Right forelimb (tissue), 1 donor: ENCODE measurements around the gene KDM6B.

ENCODE experiments used
- DNase-seq: peaks from one replicate; pipeline ENCODE4 v3.0.0-alpha.2; 2018

KDM6B gene

DNA sequence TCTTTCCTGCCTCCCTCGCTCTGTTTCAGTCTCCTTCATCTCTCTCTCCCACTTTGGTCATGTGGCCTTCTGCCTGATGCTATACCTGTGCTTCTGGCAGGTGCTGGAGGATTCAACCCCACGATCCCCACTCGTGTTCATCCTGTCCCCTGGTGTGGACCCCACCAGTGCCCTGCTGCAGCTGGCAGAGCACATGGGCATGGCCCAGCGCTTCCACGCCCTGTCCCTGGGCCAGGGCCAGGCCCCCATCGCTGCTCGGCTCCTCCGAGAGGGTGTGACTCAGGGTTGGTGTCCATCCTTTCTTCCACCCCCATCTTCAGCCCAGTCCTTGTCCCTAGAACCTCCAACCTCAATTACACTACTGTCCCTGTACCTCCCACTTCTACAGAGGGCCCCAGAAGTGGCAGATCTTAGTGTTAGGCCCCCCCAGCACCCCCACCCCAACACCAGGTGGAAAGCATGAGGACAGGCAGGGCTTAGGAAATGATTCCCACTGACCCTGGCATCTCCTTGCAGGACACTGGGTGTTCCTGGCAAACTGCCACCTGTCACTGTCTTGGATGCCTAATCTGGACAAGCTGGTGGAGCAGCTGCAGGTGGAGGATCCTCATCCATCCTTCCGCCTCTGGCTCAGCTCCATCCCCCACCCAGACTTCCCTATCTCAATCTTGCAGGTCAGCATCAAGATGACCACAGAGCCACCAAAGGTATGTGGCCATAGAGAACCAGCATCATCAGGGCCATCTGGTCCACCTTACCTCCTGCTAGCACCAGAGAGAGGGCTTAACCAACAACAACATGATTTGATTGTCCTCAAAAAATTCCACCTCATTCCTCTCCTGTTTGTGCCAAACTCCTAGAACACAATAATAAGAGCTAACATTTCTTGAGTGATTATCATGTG is 9.7 kb upstream of the KDM6B start:
- DNase-seq = no peak

- DNase-seq = no peak
Observed at GRCh38 chr17:7825206-7825990, 8.6 kb upstream of the KDM6B start.

- DNase-seq = no peak
Observed at GRCh38 chr17:7830616-7831015, 3.4 kb upstream of the KDM6B start.

DNA sequence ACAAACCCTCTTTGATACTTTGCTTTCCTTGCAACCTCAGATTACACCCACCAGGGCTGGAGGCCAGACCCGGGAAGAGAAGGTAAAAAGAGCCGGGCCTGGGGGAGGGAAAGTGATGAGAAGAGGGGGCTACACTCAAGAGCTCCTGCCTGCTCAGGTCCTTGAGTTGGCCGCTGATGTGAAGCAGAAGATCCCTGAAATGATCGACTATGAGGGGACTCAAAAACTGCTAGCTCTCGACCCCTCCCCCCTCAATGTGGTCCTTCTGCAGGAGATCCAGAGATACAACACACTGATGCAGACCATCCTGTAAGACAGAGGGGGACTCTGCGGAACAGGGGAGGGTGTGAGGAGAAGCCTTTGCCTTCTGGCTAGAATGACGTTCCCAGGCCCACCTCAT is 2.8 kb upstream of the KDM6B start:
- no peak for DNase-seq

DNA sequence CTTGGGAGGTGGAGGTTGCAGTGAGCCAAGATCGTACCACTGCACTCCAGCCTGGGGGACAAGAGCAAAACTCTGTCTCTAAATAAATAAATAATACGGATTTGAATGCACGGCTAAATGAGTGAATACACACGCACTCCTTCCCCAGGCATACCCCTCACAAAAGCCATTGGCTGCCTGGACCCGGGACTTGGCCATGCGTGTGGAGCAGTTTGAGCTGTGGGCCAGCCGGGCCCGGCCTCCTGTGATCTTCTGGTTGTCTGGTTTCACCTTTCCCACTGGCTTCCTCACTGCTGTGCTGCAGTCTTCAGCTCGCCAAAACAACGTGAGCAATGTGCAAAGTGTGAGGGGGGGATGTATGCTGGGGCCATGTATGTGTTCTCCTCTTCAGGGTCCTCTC is 1.6 kb upstream of the KDM6B start:
- DNase-seq = no peak

GRCh38 chr17:7833011-7833794 is 814 bp upstream of the KDM6B start:
- no peak for DNase-seq

DNA sequence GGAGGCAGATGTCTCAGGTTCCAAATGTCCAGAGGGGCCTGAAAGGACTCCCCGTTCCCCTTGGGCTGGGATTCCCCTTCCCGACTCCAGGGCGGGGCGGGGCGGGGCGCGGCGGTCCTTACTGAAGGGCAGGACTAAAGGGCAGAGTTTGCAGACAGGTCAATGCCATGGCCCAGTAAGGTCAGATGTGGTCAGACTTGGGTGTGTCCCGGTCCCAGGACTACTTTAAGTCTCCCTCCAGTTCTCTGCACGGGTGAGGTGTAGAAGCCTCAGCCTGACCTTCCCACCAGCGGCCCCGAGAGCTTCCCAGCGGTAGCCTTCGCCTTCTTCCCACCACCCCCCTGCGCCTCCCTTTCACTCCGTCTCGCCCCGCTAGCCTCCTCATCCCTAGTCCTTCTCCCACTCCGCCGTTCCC is 532 bp downstream of the KDM6B start:
- DNase-seq = no peak

DNA sequence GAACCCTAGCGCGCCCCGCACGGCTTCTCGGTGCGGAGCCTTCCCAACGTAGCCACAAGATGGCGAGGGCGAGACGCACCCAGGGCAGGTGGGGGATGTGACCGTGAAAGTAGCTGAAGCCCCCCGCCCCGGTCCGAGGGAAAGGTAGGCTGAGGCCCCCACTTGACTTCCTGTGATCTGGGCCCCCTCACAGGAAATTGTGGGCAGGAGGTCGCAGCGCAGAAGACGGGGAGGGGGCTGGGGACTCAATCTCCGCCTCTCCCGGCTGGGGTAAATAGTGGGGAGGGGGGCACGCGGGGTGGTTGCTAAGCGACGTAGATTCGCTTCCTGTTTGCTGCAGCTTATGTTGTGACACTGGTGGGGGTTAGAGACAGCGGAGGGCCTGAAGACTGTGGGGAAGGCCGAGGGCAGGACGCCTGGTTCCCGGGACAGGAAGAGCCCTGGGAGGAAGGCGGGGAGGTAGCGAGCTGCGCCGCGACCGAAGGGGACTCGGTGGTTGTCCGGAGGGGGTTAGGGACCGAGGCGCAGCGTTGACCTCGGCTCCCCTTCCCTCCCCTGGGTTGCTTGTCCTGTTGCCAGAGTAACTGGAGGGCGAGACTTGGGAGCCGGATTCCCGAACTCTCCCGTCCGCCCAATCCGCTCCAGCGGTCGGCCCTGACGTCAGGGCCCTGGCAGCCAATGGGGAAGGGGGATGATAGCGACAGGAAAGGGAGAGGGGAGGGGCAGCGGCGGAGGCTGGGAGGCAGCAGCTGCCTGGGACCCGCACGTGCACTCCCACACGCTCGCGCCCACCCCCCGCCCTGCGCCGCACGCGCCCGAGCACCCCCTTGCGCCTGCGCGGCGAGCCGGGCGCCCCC is 1.2 kb downstream of the KDM6B start:
- DNase-seq = peak; percentile 98

- peak; percentile 79 for DNase-seq
Observed at GRCh38 chr17:7835814-7836595, 2.0 kb downstream of the KDM6B start.

- peak; percentile 89 for DNase-seq
Observed at GRCh38 chr17:7836596-7837407, 2.8 kb downstream of the KDM6B start.

GRCh38 chr17:7837408-7838088 is 3.5 kb downstream of the KDM6B start:
- DNase-seq = no peak

DNA sequence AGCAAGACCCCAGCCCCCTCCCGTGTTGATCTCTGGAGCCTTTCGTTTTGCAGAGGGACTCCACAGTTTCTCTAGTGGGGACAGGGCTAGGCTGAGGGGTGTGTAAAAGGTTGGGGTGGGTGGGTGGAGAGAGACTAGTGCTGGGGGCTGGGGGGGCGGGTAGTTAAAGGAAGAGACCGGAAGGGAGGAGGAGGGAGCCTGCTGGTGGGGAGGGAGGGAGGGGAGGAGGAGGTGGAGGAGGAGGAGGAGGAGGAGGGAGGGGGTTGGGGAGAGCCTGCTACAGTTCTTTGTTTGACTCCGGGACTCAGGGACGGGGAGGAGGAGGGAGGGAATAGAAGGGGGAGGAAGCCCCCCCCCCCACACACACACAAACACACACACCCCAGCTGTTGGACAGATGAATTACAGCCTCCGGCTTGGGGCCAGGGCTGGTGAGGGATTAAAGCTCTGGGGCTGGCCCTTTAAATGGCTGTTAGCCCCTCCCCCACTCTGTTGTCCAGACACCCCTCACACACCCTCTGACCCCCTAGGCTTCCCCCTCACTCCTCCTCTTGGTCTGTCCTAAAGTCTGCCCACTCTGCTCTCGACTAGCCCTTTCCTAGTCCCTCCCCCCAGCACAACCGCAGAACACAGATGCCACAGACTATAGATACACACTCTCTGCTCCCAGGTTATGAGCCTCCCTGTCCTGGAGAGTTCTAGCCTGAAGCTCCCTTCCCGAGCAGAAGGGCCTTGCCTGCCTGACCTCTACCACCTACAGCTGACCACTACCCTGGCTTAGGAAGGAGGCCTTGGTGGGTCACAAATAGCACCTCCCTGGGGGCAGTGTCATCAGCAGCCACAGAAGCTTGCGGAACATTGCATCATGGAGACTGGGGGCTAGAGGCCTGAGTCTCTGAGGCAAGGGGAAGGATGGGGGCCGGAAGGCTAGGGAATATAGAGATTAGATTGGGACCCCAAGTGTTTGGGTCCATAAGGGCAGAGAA is 4.4 kb downstream of the KDM6B start:
- DNase-seq = no peak

DNA sequence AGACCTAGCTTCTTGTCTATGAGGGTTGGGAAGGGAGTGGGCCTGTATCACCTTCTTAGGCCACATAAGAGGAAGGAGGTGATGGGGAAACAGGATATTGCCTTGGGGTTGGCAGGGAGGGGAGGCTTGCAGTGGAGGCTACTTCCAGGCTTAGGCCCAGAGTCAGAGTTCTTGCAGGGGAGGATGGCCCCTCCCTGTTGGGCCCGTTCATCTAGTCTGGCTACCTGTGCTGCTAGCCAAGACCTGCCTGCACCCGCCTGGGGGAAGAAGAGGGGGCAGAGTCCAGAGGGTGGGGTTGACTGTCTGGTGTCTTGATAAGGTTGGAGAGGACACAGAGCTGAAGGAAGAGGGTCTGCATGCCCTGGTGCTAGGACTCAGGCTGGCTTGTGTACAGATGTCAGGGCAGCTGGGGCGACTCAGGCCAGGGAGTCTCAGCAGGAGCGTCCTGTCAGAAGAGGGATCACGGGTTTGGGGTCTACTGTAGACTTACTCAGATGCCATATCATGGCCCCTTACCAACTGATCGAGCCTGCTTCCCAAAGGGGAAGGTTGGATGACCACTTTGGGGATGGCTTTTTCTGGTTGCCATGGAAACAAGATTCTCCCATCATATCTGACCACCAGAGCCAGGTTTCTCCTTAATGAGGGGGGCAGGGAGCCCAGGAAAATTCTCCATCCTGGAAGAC is 5.3 kb downstream of the KDM6B start:
- DNase-seq = no peak

DNA sequence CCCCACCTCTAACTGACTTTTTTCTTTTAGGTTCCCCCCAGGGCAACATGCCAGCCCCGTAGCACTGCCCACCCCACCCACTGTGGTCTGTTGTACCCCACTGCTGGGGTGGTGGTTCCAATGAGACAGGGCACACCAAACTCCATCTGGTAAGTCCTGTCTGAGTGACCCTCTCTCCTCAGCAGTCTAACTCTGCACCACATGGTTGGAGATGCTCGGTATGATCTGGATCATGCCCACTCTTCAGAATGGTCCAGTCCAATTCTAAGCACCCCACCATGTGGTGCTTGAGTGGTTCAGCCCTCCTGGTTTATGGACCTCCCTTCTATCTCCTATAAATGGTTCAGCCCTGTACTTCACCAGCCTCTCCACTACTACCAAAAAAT is 5.9 kb downstream of the KDM6B start:
- no peak for DNase-seq

- DNase-seq = no peak
Observed at GRCh38 chr17:7840441-7840840, 6.4 kb downstream of the KDM6B start.

DNA sequence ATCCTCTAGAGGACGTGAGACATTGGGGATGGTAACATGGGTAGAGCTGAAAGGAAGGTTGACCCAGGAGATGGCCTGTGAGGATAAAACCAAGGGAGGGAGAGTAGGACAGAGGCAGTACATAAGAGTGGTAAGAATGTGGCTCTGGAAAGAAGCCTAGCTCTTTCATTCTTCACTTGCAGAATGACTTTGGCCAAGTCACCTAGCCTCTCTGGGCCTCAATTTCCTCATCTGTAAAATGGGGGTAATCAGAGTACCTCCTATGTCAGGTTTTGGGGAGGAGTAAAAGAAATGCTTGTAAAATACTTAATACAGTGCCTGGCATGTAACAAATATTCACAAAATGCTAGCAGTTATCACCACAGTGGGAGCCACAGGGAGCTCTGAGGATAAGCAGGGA is 6.9 kb downstream of the KDM6B start:
- no peak for DNase-seq

GRCh38 chr17:7841396-7841914 is 7.4 kb downstream of the KDM6B start:
- peak; percentile 87 for DNase-seq

DNA sequence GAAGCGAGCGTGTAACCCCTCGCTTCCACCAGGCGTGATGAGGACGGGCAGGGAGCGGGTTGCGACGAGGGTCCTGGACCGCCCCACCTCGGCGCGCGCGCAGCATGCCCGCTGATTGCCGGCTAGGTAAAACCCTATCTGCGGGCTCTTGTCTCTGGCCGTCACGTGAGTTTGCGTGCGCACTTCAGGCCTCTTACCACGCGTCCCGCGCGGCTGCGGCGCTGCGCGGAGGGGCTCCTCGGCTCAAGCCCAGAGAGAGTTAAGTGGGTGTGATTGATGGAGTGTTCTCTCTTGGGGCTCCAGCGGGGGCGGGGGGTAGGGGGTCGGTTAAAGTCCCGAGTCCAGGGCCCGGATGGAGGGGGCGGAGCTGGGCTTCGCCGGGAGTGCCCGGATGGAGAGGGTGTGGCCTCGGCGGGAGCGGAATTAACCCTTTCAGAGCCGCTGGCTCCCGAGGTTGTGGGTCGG is 7.9 kb downstream of the KDM6B start:
- peak; percentile 97 for DNase-seq
